Fibroblast of skin of left quadriceps (primary cell): ENCODE measurements around the gene JAK1.
A peak's percentile ranks its signal among the peaks of the same experiment; 100 is the strongest.
"Not testable (repeated sequence)": the region's sequence is repeated elsewhere in the genome, so short reads cannot be mapped to it uniquely, and the experiment has no call there.

Experiments used
- DNase-seq, 2 experiments: peaks; one replicate each; pipeline ENCODE4 v3.0.0-alpha.2; 2013; ENCODE audit warnings: low read depth in 2 of 2

The JAK1 gene

DNA sequence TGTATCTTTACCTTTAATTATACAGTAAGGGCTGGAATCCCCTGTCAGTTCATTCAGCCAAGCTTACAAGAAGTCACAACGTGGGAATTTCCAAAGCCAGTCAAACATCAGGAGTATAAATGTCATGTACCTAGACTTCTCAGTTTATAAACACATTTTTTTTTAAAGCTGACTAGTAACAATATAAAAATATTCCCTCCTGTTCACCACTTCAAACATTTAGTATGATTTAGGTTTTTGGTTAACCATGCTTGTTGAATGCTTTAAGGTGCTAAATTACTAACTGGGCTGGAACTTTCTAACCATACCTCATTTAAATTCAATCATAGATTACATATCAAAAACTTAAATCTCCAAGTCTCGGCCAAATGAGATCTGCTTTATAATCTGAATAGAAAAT, 44.0 kb downstream of the JAK1 start:
- DNase-seq, result no peak

DNA sequence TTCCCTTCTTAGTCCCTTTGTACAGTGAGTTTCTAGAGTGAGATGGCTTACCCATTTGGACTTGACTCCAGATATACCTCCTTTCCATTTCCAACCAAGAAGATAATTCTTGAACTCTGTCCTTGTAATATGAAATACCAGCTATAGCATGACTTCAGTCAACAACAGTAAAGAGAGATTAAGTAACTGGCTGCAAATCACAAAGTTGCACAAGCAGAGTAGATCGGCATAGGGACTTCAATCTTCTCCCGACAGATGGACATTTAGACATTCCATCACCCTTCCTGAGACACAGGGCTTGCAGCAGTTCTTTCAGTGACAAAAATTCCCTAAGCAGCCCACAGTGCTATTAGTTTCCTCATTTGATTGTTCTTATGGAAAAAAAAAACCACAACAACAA, 44.6 kb downstream of the JAK1 start:
- no peak for DNase-seq

GRCh38 chr1:64920941-64921589, 45.3 kb downstream of the JAK1 start:
- DNase-seq, result peak; percentile 69 to 70

GRCh38 chr1:64919120-64919519, 47.2 kb downstream of the JAK1 start:
- DNase-seq, result not testable (repeated sequence)

DNA sequence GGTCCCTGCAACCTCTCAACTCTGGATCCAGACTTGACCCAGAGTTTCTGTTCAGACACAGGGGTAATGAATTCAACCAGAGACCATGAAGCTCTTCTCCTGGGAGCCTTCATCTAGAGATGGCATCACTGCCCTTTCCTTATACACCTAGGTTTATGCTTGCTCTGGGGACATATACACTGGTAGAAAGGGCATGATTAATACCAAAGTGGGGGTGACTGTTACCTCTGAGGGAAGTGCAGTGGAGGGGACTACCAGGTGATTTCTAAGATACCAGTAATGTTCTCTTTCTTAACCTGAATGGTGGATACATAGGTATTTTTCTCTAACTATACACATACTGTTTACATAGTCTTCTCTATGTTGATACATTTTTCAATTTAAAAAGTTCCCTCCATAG, 48.4 kb downstream of the JAK1 start:
- no peak for DNase-seq

GRCh38 chr1:64917328-64917861, 49.0 kb downstream of the JAK1 start:
- DNase-seq, result peak; percentile 99

GRCh38 chr1:64915381-64916274, 50.7 kb downstream of the JAK1 start:
- DNase-seq, result no peak

GRCh38 chr1:64913361-64914015, 52.9 kb downstream of the JAK1 start:
- no peak for DNase-seq

GRCh38 chr1:64912191-64912590, 54.2 kb downstream of the JAK1 start:
- no peak for DNase-seq

DNA sequence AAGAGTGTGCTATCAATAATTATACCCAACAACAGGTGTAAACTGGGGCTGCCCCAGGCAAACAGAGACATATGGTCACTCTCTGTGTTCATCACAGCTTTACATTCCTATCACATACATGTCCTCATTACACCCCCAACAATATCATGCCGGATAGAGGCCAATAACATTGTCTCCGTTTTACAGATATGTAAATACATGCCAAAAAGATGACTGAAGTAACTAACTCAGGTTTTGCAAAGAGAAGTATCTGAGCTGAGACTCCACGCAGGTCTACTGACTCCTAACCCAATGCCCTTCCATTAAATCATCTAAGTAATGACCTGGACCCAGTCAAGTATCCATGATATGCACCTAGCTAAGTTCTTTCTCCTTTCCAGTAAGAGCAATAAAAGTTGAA, 55.0 kb downstream of the JAK1 start:
- DNase-seq, result no peak

GRCh38 chr1:64909031-64909430, 57.3 kb downstream of the JAK1 start:
- DNase-seq, result peak in 1 of 2 experiments; percentile 31

DNA sequence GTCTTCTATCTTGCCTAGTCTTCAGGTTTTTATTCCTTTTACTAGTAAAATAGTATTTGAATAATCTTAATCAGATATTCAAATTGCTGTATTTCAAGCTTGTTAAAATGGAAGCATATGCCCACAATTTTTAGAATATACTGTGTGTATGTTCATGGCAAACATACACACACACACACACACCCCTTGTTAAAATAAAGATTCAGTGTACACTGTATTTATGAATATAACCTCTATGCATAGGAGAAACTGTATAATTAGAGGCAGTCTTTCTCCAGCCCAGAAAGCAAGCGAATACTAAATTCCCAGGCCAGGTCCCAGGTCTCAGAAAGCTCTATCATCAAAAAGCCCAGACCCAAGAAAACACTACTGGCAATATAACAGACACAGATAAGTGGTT, 57.8 kb downstream of the JAK1 start:
- DNase-seq, result no peak

DNA sequence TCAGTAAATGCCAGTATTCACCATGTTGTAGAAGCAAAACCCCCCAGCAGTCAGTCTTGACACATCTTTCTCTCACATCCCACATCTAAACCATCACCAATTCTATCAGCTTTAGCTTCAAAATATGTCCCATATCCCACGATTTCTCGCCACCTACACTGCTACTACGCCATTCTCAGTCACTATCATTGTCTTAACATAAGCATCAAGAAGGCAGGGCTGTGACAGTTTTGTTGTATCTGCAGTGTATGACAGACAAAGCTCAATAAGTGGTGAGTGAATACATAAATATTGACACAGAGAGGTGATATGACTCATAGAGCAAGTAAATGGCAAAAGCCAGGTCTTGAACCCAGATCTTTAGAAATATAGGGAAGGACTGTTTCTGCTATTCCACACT, 59.9 kb downstream of the JAK1 start:
- DNase-seq, result no peak

- no peak for DNase-seq
Observed at GRCh38 chr1:64903593-64903992, 62.8 kb downstream of the JAK1 start.

DNA sequence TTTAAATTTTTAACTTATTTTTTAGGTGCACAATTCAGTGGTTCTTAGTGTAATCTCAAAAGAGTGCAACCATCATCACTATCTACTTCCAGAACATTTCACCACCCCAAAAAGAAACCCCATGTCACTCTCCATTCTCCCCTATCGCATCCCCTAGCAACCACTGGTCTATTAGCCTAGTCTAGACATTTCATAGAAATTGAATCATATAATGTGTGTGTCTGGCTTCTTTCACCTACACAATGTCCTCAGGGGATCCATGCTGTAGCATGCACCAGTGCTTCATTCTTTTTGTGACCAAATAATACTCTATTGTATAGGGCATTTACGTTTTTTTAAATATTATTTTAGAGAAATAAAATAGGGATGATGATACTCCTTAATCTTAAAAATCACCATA, 64.7 kb downstream of the JAK1 start:
- no peak for DNase-seq

- no peak for DNase-seq
Observed at GRCh38 chr1:64900916-64901315, 65.4 kb downstream of the JAK1 start.

- peak; percentile 39 to 52 for DNase-seq
Observed at GRCh38 chr1:64898107-64898861, 68.1 kb downstream of the JAK1 start.

- DNase-seq, result no peak
Observed at GRCh38 chr1:64896551-64896950, 69.8 kb downstream of the JAK1 start.

DNA sequence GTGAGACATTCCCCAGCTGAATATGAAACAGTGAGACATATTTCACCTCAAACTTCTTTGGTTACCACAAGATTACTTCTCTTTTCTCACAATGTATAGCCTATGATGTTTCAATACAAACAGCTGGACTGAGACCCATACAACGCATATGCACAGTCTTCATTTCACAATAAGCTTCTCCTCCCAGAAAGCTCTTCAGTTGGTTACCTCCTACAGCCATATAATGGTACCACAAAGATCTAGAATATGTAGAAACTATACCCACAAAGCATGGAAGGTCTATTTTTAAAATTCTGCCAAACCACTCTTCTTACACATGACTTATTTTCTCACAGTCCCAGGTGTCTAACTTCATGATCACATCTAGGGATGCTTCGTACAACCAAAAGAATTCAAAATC, 70.8 kb downstream of the JAK1 start:
- DNase-seq, result peak in 1 of 2 experiments; percentile 4

- DNase-seq, result no peak
Observed at GRCh38 chr1:64894438-64895196, 71.7 kb downstream of the JAK1 start.

DNA sequence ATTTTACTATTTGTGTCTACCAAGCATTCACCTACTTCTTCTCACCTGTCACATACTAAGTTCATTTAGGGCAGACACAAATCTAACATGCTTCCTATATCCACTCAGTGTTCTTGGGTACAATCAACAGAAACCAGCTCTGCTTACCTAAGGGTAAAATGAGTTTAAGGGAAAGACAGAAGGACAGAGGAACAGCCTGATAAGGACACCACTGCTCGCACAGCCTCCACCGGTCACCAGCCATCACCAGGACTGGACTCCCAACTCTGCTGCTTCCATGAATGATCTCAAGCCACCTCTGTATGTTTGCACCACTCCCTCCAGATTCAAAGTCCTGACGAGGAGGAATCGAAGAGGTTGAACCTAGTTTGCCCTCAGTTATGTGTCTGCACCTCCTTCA, 72.4 kb downstream of the JAK1 start:
- DNase-seq, result no peak
